GM19239 (cell line): ENCODE results near the gene PYCR2.
"Not testable (repeated sequence)": the region's sequence is repeated elsewhere in the genome, so short reads cannot be mapped to it uniquely, and the experiment has no call there.

Source experiments
- DNase-seq: peaks from one replicate; pipeline ENCODE4 v3.0.0; 2011; ENCODE audit warnings: low spot score; ENCODE audit not compliant: insufficient read length
- FAIRE-seq: peaks from 2 replicates; lab custom pipeline; 2011; peaks lifted over from hg19 to GRCh38; lab: Jason Lieb, UNC

Gene PYCR2

GRCh38 chr1:225944387-225944786 lies 20.3 kb upstream of the PYCR2 start:
- FAIRE-seq (no peak), DNase-seq (no peak)

- no peak for DNase-seq
- no peak for FAIRE-seq
Measured at GRCh38 chr1:225943582-225943981, 19.5 kb upstream of the PYCR2 start.

- DNase-seq = peak; percentile 64
- FAIRE-seq = peak; percentile 83
Measured at GRCh38 chr1:225942574-225942973, 18.5 kb upstream of the PYCR2 start.

GRCh38 chr1:225941942-225942222 lies 17.8 kb upstream of the PYCR2 start:
- FAIRE-seq = peak; percentile 35

GRCh38 chr1:225941187-225941941 lies 17.3 kb upstream of the PYCR2 start, which contains the start of gene LEFTY2:
Gene LEFTY2 (minus strand): TSS chr1:225941220. CDS start chr1:225941140, 80 bp downstream.
- DNase-seq = no peak

More at GRCh38 chr1:225941942-225942222, 17.8 kb upstream of the PYCR2 start:
- no peak for DNase-seq

GRCh38 chr1:225940385-225941151 lies 16.5 kb upstream of the PYCR2 start:
- FAIRE-seq (no peak), DNase-seq (no peak)

More at GRCh38 chr1:225941187-225941941, 17.3 kb upstream of the PYCR2 start, which contains the start of gene LEFTY2:
- FAIRE-seq = peak; percentile 21

GRCh38 chr1:225939939-225940310 lies 15.9 kb upstream of the PYCR2 start:
- FAIRE-seq, DNase-seq: not testable (repeated sequence)

- DNase-seq, FAIRE-seq: not testable (repeated sequence)
Measured at GRCh38 chr1:225939097-225939938, 15.3 kb upstream of the PYCR2 start.

GRCh38 chr1:225937048-225937968 lies 13.3 kb upstream of the PYCR2 start:
- no peak for DNase-seq
- no peak for FAIRE-seq

- DNase-seq (no peak), FAIRE-seq (no peak)
Measured at GRCh38 chr1:225936523-225936922, 12.5 kb upstream of the PYCR2 start.

GRCh38 chr1:225936086-225936485 lies 12.0 kb upstream of the PYCR2 start:
- FAIRE-seq, DNase-seq: not testable (repeated sequence)

GRCh38 chr1:225934711-225935110 lies 10.7 kb upstream of the PYCR2 start:
- DNase-seq (no peak), FAIRE-seq (no peak)

GRCh38 chr1:225933072-225933471 lies 9.0 kb upstream of the PYCR2 start:
- no peak for DNase-seq
- no peak for FAIRE-seq

- no peak for DNase-seq
- FAIRE-seq = no peak
Measured at GRCh38 chr1:225931270-225932136, 7.5 kb upstream of the PYCR2 start.

GRCh38 chr1:225930566-225930965 lies 6.5 kb upstream of the PYCR2 start:
- FAIRE-seq (no peak), DNase-seq (no peak)

- not testable (repeated sequence) for DNase-seq, FAIRE-seq
Measured at GRCh38 chr1:225929462-225929861, 5.4 kb upstream of the PYCR2 start.

GRCh38 chr1:225928186-225929175 lies 4.4 kb upstream of the PYCR2 start:
- no peak for DNase-seq
- no peak for FAIRE-seq
